Left lobe of liver (tissue), 2 donors: ENCODE data around the gene SOX13. TPM values are rescaled to one million over a fixed set of nuclear protein-coding genes. Genes with fewer than 3 reads are reported as not detected.
"Not testable (repeated sequence)": the region's sequence is repeated elsewhere in the genome, so short reads cannot be mapped to it uniquely, and the experiment has no call there.

ENCODE experiments used
- ATAC-seq: fragments of 200-7000 bp; cut with Tn5 transposase; one replicate; pipeline ENCODE4 v1.9.1; 2020; ENCODE audit warnings: mild to moderate bottlenecking, moderate library complexity
- DNase-seq: peaks from one replicate; pipeline ENCODE4 v3.0.0-alpha.2; 2020; ENCODE audit warnings: low spot score
- total RNA-seq: library from RNA; stranded (reverse); gene quantifications from one replicate; pipeline ENCODE4 v1.2.1, GENCODE V29; 2021
- donor health status: DM: no; HTN: no; CAD: no; lungs with moderate emphysema.
- donor health status: DM: no; HTN: yes; CAD: no.

SOX13 gene
- total RNA-seq: 33.8 TPM

- peak; percentile 72 for ATAC-seq
- peak; percentile 92 for DNase-seq
Measured at GRCh38 chr1:204072931-204073836, at the start of gene SOX13. Gene SOX13 (plus strand): TSS chr1:204073115. CDS start chr1:204112916, 39,801 bp downstream.

- ATAC-seq (no peak), DNase-seq (no peak)
Measured at GRCh38 chr1:204025917-204026707, 46.8 kb upstream of the SOX13 start.

- ATAC-seq: no peak
- DNase-seq: no peak
Measured at GRCh38 chr1:204027446-204027845, 45.5 kb upstream of the SOX13 start.

GRCh38 chr1:204029016-204029415 lies 43.9 kb upstream of the SOX13 start:
- no peak for DNase-seq
- no peak for ATAC-seq

- ATAC-seq: no peak
- DNase-seq: no peak
Measured at GRCh38 chr1:204031098-204031710, 41.7 kb upstream of the SOX13 start.

- ATAC-seq (no peak), DNase-seq (no peak)
Measured at GRCh38 chr1:204032642-204033235, 40.2 kb upstream of the SOX13 start.

- DNase-seq (no peak), ATAC-seq (no peak)
Measured at GRCh38 chr1:204033306-204033705, 39.6 kb upstream of the SOX13 start.

GRCh38 chr1:204036882-204037655 lies 35.8 kb upstream of the SOX13 start:
- no peak for ATAC-seq
- DNase-seq: no peak

GRCh38 chr1:204041232-204041767 lies 31.6 kb upstream of the SOX13 start:
- DNase-seq: no peak
- no peak for ATAC-seq

GRCh38 chr1:204041803-204042505 lies 31.0 kb upstream of the SOX13 start:
- DNase-seq: no peak
- no peak for ATAC-seq

GRCh38 chr1:204042516-204042915 lies 30.4 kb upstream of the SOX13 start:
- no peak for ATAC-seq

GRCh38 chr1:204043680-204044079 lies 29.2 kb upstream of the SOX13 start:
- DNase-seq: no peak
- ATAC-seq: no peak

More at GRCh38 chr1:204042516-204042915, 30.4 kb upstream of the SOX13 start:
- no peak for DNase-seq

- DNase-seq (no peak), ATAC-seq (no peak)
Measured at GRCh38 chr1:204044448-204044847, 28.5 kb upstream of the SOX13 start.

- no peak for ATAC-seq
- no peak for DNase-seq
Measured at GRCh38 chr1:204045430-204045829, 27.5 kb upstream of the SOX13 start.

GRCh38 chr1:204046346-204046745 lies 26.6 kb upstream of the SOX13 start:
- no peak for ATAC-seq
- DNase-seq: no peak

GRCh38 chr1:204048796-204049195 lies 24.1 kb upstream of the SOX13 start:
- ATAC-seq, DNase-seq: not testable (repeated sequence)

GRCh38 chr1:204051258-204051657 lies 21.7 kb upstream of the SOX13 start:
- no peak for DNase-seq
- no peak for ATAC-seq

- ATAC-seq (peak; percentile 61), DNase-seq (no peak)
Measured at GRCh38 chr1:204051718-204052117, 21.2 kb upstream of the SOX13 start.

- ATAC-seq (no peak), DNase-seq (no peak)
Measured at GRCh38 chr1:204053893-204054292, 19.0 kb upstream of the SOX13 start.
